GM12878 (cell line): ENCODE measurements around the gene TMCC3. TPM values are rescaled to one million over a fixed set of nuclear protein-coding genes. Genes with fewer than 3 reads are reported as not detected.

ENCODE experiments used
- ATAC-seq: fragments of 200-7000 bp; cut with Tn5 transposase; 3 replicates; pipeline ENCODE4 v1.9.1; 2020; ENCODE audit warnings: mild to moderate bottlenecking, moderate library complexity
- BruUV-seq: library from RNA; stranded (reverse); fragments of 400-500 nt; replicated peaks from 2 replicates; lab custom pipeline; 2021; lab: Mats Ljungman, UMichigan
- CTCF ChIA-PET: fragments of 300-600 bp; sonication (Branson Sonifier 250); formaldehyde crosslinking; extraction: SDS; loops from one replicate; lab custom pipeline; 2021; ENCODE audit warnings: inconsistent platforms; lab: Yijun Ruan, JAX
- POLR2A ChIA-PET: fragments of 350-600 bp; formaldehyde crosslinking; extraction: SDS; loops from one replicate; lab custom pipeline; 2021; ENCODE audit warnings: inconsistent platforms; lab: Charles Lee
- RAD21 ChIA-PET: fragments of 300-600 bp; sonication (Branson Sonifier 250); formaldehyde crosslinking; loops from one replicate; lab custom pipeline; 2023; ENCODE audit warnings: antibody characterized with exemption; ENCODE audit not compliant: unreplicated experiment; lab: Charles Lee
- SMC1A ChIA-PET: fragments of 300-600 bp; sonication (Branson Sonifier 250); formaldehyde crosslinking; loops from one replicate; lab custom pipeline; 2023; ENCODE audit not compliant: unreplicated experiment, uncharacterized antibody; lab: Charles Lee
- DNase-seq: peaks from one replicate; pipeline ENCODE4 v3.0.0-alpha.2; 2011; ENCODE audit warnings: low read depth, low spot score
- FAIRE-seq: peaks from 3 replicates; lab custom pipeline; 2011; peaks lifted over from hg19 to GRCh38; lab: Jason Lieb, UNC
- H2AFZ ChIP-seq: 2 replicates; pipeline ENCODE4 v1.6.0; 2011; ENCODE audit warnings: low read depth, low read length, control low read depth; ENCODE audit not compliant: control insufficient read depth
- H3K27ac ChIP-seq: 2 replicates; pipeline ENCODE4 v1.5.1; 2011; ENCODE audit warnings: control low read depth; ENCODE audit not compliant: control insufficient read depth, insufficient read depth
- H3K27me3 ChIP-seq, 2 experiments: replicated peaks in 1 of 2; 2 replicates each; pipeline versions ENCODE4 v1.6.0 to v1.6.1; 2011; ENCODE audit warnings: low read length in 1 of 2; ENCODE audit not compliant: control insufficient read depth in 2 of 2, insufficient read depth in 2 of 2
- H3K36me3 ChIP-seq, 2 experiments: 2 replicates each; pipeline ENCODE4 v1.5.1; 2011; ENCODE audit warnings: low read length in 1 of 2; ENCODE audit not compliant: control insufficient read depth in 2 of 2, insufficient read depth in 2 of 2
- H3K4me1 ChIP-seq: 2 replicates; pipeline ENCODE4 v1.6.1; 2011; ENCODE audit warnings: mild to moderate bottlenecking, low read length, moderate library complexity, mixed read lengths; ENCODE audit not compliant: control insufficient read depth, insufficient read depth
- H3K4me2 ChIP-seq: 2 replicates; pipeline ENCODE4 v1.6.0; 2011; ENCODE audit warnings: control low read depth; ENCODE audit not compliant: control insufficient read depth, insufficient read depth
- H3K4me3 ChIP-seq: fragments of 200-600 bp; sonication (generic); 2 replicates; pipeline ENCODE4 v1.5.1; 2016
- H3K79me2 ChIP-seq: 2 replicates; pipeline ENCODE4 v1.6.0; 2011; ENCODE audit warnings: low read length; ENCODE audit not compliant: control insufficient read depth, insufficient read depth
- H3K9ac ChIP-seq: 2 replicates; pipeline ENCODE4 v1.8.0; 2011; ENCODE audit warnings: low read length, control low read depth, mixed read lengths; ENCODE audit not compliant: control insufficient read depth, insufficient read depth
- H3K9me3 ChIP-seq: replicated peaks from 3 replicates; pipeline ENCODE4 v1.5.1; 2011; ENCODE audit warnings: mild to moderate bottlenecking, low read length; ENCODE audit not compliant: control insufficient read depth, insufficient read depth
- H4K20me1 ChIP-seq: 2 replicates; pipeline ENCODE4 v1.6.0; 2011; ENCODE audit not compliant: control insufficient read depth, insufficient read depth
- BHLHE40 ChIP-seq, 2 experiments: fragments of 450-650 bp in 1 of 2; IDR thresholded peaks; 2 replicates each; pipeline ENCODE4 v1.6.1; 2011 to 2017; ENCODE audit warnings: low read depth in 2 of 2, borderline replicate concordance in 1 of 2, improper control_type of control experiment in 1 of 2, low read length in 1 of 2, mild to moderate bottlenecking in 1 of 2
- ETV6 ChIP-seq, 2 experiments: fragments of 450-650 bp in 1 of 2; IDR thresholded peaks in 1 of 2; conservative IDR thresholded peaks in 1 of 2; 2 replicates each; pipeline ENCODE4 v1.6.1; 2014; ENCODE audit warnings: antibody characterized with exemption in 1 of 2, borderline replicate concordance in 1 of 2, low read depth in 1 of 2, mild to moderate bottlenecking in 1 of 2, moderate library complexity in 1 of 2
- FOS ChIP-seq: IDR thresholded peaks from 3 replicates; pipeline ENCODE4 v1.6.1; 2011; ENCODE audit warnings: borderline replicate concordance; ENCODE audit not compliant: insufficient read length; ENCODE audit errors: extremely low read depth
- MYC ChIP-seq: IDR thresholded peaks from 2 replicates; pipeline ENCODE4 v1.6.1; 2011; ENCODE audit warnings: mild to moderate bottlenecking, low read length, moderate library complexity, inconsistent platforms; ENCODE audit not compliant: insufficient read depth, insufficient replicate concordance, insufficient read length, severe bottlenecking
- NR2C1 ChIP-seq: fragments of 450-650 bp; IDR thresholded peaks from 2 replicates; pipeline ENCODE4 v1.6.1; 2017; ENCODE audit warnings: antibody characterized with exemption, mild to moderate bottlenecking, moderate library complexity
- RELA ChIP-seq: fragments of 450-650 bp; IDR thresholded peaks from 2 replicates; pipeline ENCODE4 v1.8.0; 2014; ENCODE audit warnings: borderline replicate concordance; ENCODE audit not compliant: partially characterized antibody
- SMAD1 ChIP-seq: fragments of 450-650 bp; IDR thresholded peaks from 2 replicates; pipeline ENCODE4 v1.6.1; 2018; ENCODE audit warnings: mild to moderate bottlenecking, low read depth; ENCODE audit not compliant: partially characterized antibody
- whole genome bisulfite sequencing: methylation state at CpG from one replicate; pipeline ENCODE4 v1.1.6; 2016; ENCODE audit warnings: low lambda C conversion rate; ENCODE audit not compliant: insufficient replicate concordance, insufficient coverage; ENCODE audit errors: missing lambda C conversion rate; 5-methylcytosine and 5-hydroxymethylcytosine counted together
- in situ Hi-C: fragments of 300-500 bp; cut with MboI; formaldehyde crosslinking; loops from 9 replicates; pipeline ENCODE4 v1.14.3; 2018; ENCODE audit warnings: mixed read lengths
- intact Hi-C: fragments of 100-400 bp; cut with micrococcal nuclease; formaldehyde crosslinking; loops from one replicate; pipeline ENCODE4 v1.14.2; 2022; ENCODE audit not compliant: unreplicated experiment
- polyA plus RNA-seq, 11 experiments: library from polyadenylated mRNA; depleted of rRNA in 4 of 11; unstranded in 6 of 11; stranded (reverse) in 5 of 11; fragments of >200 nt; fragmentation: Nextera tagmentation in 4 of 11; fragmentation: Illumina TruSeq in 1 of 11; extraction: Ambion mirVana in 4 of 11; extraction: Trizol in 1 of 11; gene quantifications; 1 replicate in 1 of 11; 2 replicates in 10 of 11; pipeline versions ENCODE4 v1.2.1 to v1.2.3, GENCODE V29; 2011 to 2016; ENCODE audit warnings: inconsistent platforms in 2 of 11, missing spikeins in 2 of 11, low read depth in 1 of 11
- total RNA-seq, 4 experiments: library from RNA; depleted of rRNA in 3 of 4; stranded (reverse); fragments of >200 nt in 3 of 4; fragmentation: Illumina TruSeq in 1 of 4; extraction: Trizol in 1 of 4; gene quantifications; 2 replicates each; pipeline versions ENCODE4 v1.2.1 to v1.2.3, GENCODE V29; 2013 to 2021
- TF ChIP-seq, protein P1 (sequence below): fragments of 450-650 bp; conservative IDR thresholded peaks from 2 replicates; pipeline ENCODE4 v1.6.1; 2017; ENCODE audit warnings: mild to moderate bottlenecking, moderate library complexity
- TF ChIP-seq, protein P2 (sequence below): fragments of 450-650 bp; formaldehyde crosslinking; IDR thresholded peaks from 2 replicates; pipeline ENCODE4 v1.4.0; 2020; ENCODE audit warnings: mild to moderate bottlenecking, moderate library complexity

Gene TMCC3
- total and polyA plus RNA-seq, 10 of the 15 experiments (the other 5 are each of a cell fraction or from before 2014, with no cell fraction given): 5.8 to 29.8 (median 12.6) TPM

DNA sequence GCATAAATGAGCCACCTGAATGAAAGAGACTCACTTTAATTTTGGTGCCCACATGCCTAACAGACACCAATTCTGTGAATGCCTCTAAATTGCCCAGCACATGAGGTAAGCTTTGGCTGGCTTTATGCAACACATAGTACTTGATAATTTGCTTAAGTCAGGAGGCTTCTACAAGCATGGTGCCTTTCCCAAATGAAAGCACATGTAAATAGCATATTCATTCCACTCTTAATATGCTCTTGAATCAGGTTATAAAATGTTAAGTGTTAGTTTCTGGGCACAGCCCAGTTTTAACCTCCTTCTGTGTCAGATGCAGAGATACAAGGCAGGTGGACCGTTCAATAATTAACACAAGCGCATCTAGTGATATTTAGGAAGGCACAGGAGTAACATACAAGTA lies 15.6 kb downstream of the TMCC3 start (continued):
- TF ChIP-seq, protein P1, sequence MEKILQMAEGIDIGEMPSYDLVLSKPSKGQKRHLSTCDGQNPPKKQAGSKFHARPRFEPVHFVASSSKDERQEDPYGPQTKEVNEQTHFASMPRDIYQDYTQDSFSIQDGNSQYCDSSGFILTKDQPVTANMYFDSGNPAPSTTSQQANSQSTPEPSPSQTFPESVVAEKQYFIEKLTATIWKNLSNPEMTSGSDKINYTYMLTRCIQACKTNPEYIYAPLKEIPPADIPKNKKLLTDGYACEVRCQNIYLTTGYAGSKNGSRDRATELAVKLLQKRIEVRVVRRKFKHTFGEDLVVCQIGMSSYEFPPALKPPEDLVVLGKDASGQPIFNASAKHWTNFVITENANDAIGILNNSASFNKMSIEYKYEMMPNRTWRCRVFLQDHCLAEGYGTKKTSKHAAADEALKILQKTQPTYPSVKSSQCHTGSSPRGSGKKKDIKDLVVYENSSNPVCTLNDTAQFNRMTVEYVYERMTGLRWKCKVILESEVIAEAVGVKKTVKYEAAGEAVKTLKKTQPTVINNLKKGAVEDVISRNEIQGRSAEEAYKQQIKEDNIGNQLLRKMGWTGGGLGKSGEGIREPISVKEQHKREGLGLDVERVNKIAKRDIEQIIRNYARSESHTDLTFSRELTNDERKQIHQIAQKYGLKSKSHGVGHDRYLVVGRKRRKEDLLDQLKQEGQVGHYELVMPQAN: no peak
- no peak for TF ChIP-seq RELA
- TF ChIP-seq SMAD1: no peak
- no peak for TF ChIP-seq NR2C1
- no peak for TF ChIP-seq MYC

DNA sequence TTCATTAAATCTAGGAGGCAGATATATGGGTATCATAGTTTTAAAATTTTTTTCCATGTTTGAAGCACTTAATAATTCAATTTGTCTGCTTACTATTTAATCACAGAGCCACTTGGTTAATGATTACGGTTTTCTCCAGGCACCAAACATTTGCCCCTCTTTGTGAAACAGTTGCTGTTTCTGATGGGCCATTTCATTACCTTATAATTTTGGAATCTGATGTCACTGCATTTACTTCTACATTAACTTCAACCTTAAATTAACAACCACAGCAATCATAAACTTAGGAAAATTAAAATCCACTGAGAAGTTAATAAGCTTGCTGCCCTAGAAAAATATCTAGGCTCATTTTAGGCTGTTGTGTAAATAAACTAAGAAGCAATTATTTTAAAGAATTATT lies 17.0 kb downstream of the TMCC3 start:
- ChIA-PET RAD21 (no interaction called here), CTCF (interaction anchor here (0.9 to 1.1 kb wide), 2 partner anchors 12 to 17 kb away, joined by 3 read pairs; partner anchors contain the start of gene TMCC3), POLR2A (no interaction called here), SMC1A (no interaction called here)
- Histone ChIP-seq H3K27me3 (no peaks in the 10 kb centered on the region), H3K27ac (no peak overlapping the region), H3K4me1 (no peaks in the 10 kb centered on the region), H4K20me1 (no peaks in the 10 kb centered on the region), H3K4me3 (no peak overlapping the region), H3K9me3 (no peaks in the 10 kb centered on the region), H2AFZ (no peak overlapping the region), H3K36me3 (peaks cover 0 to 4% of the 10 kb centered on the region in 2 experiments; a peak in 2 of 4 replicates), H3K4me2 (no peak overlapping the region), H3K79me2 (no peaks in the 10 kb centered on the region; the same call in 1 of the 2 replicates), H3K9ac (no peak overlapping the region)
- intact Hi-C loops: no loop called here
- in situ Hi-C loops: no loop called here
- no peak for DNase-seq
- TF ChIP-seq, protein P2, sequence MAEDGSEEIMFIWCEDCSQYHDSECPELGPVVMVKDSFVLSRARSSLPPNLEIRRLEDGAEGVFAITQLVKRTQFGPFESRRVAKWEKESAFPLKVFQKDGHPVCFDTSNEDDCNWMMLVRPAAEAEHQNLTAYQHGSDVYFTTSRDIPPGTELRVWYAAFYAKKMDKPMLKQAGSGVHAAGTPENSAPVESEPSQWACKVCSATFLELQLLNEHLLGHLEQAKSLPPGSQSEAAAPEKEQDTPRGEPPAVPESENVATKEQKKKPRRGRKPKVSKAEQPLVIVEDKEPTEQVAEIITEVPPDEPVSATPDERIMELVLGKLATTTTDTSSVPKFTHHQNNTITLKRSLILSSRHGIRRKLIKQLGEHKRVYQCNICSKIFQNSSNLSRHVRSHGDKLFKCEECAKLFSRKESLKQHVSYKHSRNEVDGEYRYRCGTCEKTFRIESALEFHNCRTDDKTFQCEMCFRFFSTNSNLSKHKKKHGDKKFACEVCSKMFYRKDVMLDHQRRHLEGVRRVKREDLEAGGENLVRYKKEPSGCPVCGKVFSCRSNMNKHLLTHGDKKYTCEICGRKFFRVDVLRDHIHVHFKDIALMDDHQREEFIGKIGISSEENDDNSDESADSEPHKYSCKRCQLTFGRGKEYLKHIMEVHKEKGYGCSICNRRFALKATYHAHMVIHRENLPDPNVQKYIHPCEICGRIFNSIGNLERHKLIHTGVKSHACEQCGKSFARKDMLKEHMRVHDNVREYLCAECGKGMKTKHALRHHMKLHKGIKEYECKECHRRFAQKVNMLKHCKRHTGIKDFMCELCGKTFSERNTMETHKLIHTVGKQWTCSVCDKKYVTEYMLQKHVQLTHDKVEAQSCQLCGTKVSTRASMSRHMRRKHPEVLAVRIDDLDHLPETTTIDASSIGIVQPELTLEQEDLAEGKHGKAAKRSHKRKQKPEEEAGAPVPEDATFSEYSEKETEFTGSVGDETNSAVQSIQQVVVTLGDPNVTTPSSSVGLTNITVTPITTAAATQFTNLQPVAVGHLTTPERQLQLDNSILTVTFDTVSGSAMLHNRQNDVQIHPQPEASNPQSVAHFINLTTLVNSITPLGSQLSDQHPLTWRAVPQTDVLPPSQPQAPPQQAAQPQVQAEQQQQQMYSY: no peak
- TF ChIP-seq BHLHE40 (IDR thresholded peaks at IDR 0.05; ENCODE audit: borderline replicate concordance in 1 of 2, low read depth in 2 of 2, low read length in 1 of 2) (no peak), ETV6 (conservative IDR thresholded peaks at IDR 0.05 in 1 of 2, IDR thresholded peaks at IDR 0.05 in 1 of 2; ENCODE audit: borderline replicate concordance in 1 of 2, low read depth in 1 of 2) (no peak), FOS (no peak)
- no peak for ATAC-seq
- WGBS: 100% methylated on average over 1 of the region's 1 CpG
- FAIRE-seq: no peak
- no TSS peak for BruUV-seq
